GM18502 (cell line): ENCODE data around the gene MICAL2.

Experiments used
- ATAC-seq: cut with Tn5 transposase; IDR thresholded peaks from one replicate; pipeline ENCODE4 v1.9.1; 2021; ENCODE audit warnings: mild to moderate bottlenecking; ENCODE audit not compliant: unreplicated experiment, poor library complexity

The MICAL2 gene, protein sequence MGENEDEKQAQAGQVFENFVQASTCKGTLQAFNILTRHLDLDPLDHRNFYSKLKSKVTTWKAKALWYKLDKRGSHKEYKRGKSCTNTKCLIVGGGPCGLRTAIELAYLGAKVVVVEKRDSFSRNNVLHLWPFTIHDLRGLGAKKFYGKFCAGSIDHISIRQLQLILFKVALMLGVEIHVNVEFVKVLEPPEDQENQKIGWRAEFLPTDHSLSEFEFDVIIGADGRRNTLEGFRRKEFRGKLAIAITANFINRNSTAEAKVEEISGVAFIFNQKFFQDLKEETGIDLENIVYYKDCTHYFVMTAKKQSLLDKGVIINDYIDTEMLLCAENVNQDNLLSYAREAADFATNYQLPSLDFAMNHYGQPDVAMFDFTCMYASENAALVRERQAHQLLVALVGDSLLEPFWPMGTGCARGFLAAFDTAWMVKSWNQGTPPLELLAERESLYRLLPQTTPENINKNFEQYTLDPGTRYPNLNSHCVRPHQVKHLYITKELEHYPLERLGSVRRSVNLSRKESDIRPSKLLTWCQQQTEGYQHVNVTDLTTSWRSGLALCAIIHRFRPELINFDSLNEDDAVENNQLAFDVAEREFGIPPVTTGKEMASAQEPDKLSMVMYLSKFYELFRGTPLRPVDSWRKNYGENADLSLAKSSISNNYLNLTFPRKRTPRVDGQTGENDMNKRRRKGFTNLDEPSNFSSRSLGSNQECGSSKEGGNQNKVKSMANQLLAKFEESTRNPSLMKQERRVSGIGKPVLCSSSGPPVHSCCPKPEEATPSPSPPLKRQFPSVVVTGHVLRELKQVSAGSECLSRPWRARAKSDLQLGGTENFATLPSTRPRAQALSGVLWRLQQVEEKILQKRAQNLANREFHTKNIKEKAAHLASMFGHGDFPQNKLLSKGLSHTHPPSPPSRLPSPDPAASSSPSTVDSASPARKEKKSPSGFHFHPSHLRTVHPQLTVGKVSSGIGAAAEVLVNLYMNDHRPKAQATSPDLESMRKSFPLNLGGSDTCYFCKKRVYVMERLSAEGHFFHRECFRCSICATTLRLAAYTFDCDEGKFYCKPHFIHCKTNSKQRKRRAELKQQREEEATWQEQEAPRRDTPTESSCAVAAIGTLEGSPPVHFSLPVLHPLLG

DNA sequence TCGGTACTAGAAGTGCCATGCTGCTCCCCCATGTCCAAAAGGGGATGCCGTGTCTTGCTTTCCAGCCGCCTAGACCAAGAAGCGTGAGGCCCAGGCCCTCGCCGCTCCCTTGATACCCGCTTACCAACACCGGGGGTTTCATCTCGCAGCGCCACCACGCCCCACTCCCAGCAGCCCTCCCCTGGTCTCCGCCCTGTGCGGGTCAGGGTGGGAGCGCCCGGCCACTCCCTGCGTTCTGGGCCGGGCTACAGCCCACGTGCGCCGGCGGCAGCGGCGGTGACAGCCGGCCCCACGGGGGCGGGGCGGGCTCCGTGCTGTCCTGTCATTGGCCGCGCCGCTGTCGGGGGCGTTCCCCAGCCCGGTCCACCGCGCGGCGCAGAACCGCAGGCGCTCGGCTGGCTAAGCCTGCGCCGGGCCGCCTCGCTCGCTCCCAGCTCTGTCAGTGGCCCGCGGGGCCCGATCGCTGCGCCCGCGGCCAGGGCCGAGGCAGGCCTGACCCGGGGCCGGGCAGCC lies at the start of gene MICAL2:
TSS of gene MICAL2 (plus strand) at position 390 of the 513 bp plus-strand sequence. CDS start 51,566 bp downstream, outside the sequence.
- peak; percentile 96 for ATAC-seq

DNA sequence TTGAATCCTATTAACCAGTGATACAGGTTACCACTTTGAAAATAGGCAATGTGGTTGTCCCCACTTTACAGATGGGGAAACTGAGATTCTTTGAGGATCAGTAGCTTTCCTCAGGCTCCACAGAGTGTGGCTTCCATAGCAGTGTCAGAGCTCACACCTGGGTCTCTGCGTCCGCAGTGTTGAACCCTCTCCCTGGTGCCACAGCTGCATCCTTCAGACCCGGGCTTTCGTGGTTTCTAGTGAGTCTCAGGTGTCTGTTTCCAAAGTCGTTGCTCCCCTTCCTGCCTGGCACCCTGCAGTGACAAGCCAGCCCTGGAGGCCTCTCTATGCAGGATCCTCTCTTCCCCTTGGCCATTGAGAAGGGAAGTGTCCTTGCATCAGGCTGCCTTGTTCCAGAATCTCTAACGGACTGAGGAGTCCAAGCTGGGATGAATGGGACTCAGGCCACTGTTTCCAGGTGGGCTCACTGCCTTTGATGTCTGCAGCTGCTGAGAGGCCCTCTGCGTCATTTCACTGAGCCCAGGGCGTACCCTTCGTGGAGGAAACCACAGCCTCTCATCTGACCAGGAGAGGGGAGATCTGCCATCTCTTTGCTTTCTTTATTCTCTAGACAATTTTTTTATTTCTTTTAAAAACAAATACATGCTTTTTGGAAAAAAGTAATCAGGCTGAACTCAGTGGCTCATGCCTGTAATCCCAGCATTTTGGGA lies 48.4 kb upstream of the MICAL2 start:
- ATAC-seq, result no peak

DNA sequence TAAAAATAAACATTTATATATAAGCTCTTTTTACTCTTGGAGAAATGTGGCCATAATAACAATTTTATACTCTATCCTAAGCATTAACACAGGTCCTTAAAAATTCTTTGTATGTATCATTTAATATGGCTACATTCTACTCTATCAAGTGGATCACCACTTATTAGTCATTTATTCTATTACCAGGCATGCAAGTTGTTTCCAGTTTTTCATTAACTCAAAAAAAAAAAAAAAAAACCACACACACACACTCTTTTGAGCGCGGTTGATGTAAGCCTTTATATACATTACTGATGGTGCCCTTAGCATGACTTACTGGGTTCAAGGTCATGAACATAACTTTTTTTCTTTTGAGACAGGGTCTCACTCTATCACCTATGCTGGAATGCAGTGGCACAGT lies 47.1 kb upstream of the MICAL2 start:
- no peak for ATAC-seq

DNA sequence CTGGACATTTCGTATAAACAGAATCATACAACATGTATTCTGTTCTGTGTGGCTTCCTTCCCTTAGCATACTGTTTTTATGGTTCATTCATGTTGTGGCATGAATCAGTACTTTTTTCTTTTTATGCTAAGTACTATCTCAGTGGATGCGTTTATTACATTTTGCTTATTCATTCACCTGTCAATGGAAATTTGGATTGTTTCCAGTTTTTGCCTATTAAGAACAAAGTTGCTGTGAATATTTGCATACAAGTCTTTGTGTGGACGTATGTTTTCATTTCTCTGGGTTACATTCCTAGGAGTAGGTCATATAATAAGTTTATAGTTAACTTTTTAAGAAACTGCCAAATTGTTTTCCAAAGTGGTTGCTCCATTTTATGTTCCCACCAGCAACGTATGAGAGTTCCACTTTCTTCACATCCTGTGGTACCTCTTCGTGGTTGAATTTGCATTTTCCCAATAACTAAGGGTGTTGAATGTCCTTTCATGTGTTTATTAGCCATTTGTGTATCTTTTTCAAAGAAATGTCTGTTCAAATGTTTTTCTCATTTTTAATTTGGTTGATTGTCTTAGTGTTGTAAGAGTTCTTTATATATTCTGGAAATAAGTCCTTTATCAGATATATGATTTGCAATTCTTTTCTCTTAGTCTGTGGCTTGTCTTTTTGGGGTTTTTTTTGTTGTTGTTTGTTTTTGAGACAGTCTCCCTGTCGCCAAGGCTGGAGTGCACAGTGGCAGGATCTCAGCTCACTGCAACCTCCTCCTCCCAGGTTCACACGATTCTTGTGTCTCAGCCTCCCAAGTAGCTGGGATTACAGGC lies 46.0 kb upstream of the MICAL2 start:
- ATAC-seq, result no peak

DNA sequence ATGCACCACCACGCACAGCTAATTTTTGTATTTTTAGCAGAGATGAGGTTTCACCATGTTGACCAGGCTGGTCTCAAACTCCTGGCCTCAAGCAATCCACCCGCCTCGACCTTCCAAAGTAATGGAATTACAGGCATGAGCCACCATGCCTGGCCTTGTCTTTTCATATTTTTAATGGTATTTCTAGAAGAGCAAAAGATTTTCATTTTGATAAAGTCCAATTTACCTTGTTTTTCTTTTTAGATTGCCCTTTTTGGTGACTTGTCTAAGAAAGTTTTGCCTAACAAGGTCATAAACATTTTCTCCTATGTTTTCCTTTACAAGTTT lies 45.5 kb upstream of the MICAL2 start:
- ATAC-seq, result no peak

DNA sequence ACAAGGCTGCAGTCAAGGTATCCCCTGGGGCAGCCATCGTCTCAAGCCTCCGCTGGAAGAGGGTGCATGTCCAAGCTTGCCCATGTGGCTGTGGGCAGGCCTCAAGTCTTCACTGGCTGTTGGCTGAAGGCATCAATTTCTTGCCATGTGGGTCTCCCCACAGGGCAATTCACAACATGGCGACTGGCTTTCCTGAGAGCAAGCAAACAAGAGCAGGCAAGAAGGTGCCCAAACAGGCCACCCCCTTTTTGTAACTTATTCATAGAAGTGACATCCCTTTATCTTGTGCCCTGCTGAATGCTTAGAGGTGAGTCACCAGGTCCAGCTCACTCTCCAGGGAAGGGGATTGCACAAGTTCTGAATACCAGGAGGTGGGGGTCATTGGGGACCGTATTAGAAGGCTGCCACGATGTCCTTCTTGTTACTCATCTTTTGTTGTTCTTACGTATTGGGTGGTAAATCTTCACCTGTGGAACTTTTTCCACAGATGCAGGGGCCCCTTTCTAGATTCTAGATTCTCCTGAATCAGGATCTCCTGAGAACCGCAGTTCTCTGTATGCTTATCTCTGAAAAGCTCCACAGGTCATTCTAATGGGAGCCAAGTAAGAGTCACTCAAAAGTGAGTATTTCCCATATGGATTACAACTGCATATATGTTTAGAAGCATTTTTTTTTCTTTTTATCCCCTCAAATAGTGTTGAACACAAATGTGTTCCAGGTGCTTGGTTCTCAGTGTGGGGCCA lies 44.2 kb upstream of the MICAL2 start:
- ATAC-seq, result no peak

DNA sequence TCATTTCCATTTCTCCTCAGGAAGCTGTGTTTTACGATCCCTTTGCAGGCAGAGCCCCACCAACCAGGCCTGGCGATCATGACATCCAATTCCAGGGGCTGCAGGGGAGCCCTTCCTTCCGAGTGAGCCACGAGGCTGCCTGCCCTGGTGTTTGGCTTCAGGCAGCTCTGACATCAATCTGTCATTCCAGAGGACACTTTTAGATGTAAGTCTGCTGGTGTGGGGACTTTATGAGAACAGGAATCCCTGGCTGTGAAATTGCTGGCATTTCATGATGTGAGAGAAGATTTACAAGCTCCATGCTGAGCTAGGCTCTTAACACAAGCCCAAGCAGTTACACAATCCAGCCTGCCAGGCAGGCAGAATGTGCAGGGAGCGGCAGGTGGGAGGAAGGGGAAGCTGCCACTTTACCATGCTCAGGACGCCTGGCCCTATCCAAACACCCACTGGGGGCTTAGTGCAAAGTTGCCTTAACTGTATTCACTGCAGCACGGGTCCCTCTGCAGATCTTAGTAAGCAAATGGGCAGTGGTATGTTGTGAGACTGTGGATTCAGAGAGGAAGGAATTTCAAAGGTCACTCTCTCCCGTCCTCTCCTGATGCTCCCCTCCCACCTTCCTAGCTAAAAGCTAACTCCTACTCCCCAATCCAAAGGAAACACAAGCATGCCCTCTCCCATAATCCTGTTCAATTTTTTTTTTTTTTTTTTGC lies 43.4 kb upstream of the MICAL2 start:
- no peak for ATAC-seq

DNA sequence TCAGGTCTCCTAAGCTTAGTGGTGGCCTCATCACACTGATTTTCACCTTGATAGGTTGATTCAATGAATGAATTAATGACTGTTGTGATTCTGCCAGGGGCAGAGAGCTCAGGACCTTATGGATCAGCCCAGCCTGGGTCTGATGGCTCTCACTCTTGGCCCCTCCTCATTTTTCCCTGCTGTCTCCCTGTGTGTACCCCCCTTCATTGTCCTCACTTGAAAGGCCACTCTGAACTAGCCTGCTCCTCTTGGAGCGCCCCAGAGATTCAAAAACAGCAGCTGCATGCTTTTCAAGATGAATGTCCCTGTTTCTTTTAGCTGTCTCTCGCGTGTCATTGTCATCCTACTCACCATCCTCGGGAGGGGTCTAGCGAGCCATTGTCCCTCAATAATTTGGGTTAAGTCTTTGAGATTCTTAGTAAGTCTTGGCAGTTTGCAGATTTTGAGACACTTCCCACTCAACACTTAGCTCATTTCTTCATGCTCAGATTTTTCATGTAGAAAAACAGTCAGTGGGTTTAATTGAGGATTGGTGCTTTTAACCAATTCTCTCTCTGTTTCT lies 42.5 kb upstream of the MICAL2 start:
- ATAC-seq, result no peak

DNA sequence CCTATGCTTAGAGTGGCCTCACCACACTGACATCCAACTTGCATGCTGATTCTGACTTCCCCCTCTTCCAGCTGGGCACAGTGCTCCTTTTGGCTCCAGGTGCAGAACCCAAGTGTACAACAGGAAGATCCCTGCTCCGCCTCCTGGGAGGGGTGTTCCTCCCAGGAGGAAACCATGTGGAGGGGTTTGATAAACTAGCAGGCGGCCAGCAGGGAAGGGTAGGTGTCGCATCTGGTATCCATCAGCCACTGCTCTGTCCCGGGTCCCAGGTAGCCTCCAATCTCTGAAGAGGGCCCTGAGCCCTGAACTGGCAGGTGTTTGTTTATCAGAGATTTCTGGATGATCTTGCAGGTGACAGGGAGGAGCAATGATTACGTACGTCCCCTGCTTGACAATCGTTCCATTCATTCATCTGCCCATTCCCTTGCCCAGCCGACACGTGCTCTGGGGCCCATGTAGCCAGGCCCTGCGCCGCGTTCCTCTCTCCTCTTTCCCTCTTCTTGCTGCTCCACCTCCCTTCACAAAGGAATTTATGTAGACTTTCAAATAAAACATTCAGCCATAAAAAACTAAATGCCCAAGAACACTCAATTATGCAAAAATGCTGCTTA lies 41.2 kb upstream of the MICAL2 start:
- no peak for ATAC-seq

DNA sequence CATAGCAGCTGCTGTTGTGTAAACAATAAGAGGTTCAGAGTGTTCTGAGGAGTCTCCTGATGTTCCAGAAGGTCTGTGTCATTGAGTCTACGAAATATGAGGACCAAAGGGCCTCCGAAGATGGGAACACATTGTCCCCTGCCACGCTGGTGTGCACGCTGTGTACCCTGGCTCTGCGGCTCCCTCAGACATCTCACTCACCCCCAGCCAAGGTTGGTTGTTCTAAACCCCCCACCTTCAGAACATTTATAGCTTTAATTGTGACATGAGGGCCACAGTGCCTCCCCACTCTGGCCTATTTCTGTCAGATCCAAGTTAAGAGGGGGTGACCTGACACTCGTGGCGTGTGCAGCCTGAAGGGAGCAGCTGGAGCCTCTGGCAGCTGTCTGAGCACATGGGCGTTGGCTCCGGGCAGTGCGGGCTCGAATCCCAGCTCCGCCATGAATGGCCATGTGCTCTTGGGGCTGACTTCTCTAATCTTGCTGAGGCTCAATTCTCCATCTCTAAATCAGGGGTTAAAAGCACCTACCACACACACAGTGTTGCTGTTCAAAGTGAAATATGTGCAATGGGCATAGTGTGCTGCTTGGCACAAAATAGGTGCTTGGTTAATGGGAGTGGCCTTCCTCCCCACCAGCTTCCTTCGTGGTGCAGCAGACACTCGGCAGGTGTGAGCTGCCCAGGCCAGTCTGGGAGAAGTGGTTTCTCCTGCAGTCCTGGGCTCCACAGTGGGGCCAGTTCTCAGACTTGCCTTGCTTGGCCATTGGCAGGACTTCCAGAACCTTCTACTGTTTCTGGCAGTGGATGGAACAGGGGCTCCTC lies 39.7 kb upstream of the MICAL2 start:
- ATAC-seq, result no peak

DNA sequence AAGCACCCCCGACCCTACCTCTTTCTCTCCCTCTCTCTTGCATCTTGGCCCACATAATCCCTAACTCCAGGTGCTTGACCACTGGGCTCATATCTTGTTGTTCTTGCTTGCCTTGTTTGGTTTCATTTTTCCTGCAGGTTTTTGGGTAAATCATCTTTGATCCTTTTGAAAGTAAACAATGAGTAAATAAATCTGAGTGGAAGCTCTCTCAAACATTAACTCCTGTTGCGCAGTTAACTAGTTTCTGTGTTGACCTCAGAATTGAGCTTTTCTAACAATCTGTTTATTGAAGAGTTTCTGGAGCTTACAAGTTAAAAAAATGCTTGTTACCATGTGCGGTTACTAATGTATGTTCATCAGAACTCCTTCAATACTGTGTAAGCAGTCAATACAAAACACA lies 38.8 kb upstream of the MICAL2 start:
- no peak for ATAC-seq

DNA sequence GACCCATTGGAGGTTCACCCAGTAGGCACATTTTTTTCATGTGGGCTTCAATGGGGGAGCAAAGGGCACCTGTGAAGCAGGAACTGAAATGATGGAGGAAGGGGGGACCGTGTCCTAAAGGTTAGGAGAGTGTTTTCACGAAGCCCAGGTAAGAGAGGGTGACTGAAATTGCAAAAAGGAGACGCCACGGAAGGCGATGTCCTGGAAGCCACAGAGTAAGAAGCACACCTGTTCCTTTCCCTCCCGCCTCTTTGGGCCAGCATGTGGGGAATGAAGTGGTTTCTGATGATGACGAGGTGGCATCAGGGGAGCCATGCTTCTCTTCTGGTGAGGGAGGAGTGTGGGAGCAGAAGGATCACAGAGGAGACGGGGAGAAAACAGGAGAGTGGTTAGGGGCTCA lies 37.0 kb upstream of the MICAL2 start:
- ATAC-seq, result no peak

DNA sequence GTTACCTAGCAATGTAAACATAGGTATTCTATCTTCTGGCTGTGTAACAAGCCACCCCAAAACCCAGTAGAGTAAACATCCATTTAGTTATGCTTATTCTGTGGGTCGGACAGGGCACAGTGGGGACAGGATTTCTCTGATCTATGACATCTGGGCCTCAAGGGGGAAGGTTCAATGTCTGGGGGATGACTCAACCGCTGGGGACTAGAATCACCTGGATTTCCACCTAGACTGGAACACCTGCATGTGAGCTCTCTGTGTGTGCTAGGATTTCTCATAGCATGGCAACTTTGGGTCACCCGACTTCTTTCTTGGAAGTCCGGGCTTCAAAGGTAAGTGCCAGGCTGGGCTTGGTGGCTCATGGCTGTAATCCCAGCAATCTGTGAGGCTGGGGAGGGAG lies 36.5 kb upstream of the MICAL2 start:
- no peak for ATAC-seq

DNA sequence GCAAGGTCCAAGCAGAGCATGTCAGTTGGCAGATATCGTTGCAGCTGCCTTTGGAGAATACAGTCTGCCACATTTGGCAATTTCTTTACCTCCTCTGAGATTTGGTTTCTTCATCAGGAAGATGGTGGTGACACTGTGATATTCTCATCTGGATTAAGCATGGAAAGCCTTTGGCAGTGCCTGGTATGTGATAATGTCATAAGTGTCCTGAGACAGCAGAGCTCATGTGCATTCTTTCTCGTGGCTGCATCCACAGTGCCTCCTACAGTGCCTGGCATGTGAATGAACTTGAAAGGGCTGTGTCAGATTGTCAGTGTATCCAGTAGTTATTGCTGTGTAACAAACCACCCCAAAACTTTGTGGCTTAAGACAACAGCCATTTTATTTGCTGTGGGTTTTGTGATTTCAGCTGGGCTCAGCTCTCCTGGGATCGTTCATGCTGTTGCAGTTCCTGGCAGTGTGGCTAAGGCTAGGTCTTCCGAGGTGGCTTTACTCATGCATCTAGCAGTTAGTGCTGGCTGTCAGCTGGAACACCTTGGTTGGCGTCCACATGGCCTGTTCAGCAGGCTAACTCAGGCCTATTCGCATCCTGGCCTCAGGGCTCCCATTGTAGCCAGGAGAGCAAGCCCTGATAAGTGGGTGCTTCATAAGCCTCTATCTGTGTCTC lies 35.7 kb upstream of the MICAL2 start:
- ATAC-seq, result no peak

DNA sequence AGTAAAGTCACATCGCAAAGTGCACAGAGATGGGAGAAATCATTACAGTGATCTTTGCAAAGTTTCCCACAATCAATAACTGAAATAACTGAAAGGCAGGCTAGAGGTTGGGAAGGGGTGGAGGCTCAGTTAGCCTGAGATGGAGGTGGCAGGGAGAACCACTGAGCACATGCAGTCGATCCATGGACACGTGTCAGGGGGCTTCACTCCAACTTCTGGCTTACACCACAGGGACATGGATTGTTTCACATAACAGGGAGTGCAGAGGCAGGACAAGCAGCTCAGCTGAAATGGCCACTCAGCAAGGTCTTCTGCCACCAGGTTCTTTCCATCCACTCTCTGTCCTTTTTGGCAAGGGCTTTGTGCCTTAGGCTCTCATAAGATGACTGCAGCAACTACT lies 35.1 kb upstream of the MICAL2 start:
- ATAC-seq, result no peak
